ENCODE measurements around the gene CLCN1.

Gene CLCN1

DNA sequence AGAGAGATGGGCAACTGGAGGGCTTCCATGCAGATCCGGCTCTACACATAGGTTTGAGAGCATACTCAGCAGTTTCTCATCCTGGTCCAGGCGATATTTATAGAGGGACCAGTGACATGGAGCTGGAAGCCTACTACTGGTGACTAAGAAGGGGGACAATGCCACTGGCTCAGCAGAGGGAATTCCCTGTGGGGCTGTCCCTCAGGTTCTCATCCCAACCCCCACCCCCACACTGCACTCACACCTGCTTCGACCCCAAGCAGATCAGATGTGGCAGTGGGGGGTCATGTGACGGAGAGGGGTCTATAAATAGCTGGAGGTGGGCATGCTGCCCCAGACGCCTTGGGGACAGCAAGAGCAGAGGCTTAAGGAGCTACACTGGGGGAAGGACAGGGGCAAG lies at the start of gene CLCN1:
Gene CLCN1 (plus strand): TSS at position 336 of the 400 bp plus-strand sequence. CDS start 102 bp downstream, outside the sequence.
- no peak for DNase-seq (ENCODE audit: low read depth)

DNA sequence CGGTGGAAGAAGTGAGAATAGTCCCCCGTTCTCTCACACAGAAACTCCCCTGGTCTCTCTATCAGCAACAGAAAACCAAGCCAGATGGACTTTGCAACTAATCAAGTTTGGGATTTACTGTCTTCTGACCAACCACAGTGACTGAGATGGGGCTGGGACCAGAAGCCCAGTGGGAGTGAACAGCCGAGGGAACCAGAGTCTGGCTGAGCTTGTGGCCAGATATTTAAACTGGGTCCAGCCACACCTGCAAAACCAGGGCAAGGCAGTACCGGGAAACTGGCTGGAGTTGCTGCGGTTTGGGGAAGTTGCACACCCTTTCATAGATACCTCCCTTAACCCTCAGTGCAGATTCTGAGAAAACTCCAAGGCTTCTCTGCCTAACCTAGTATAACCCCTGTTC lies 46.7 kb upstream of the CLCN1 start:
- no peak for DNase-seq (ENCODE audit: low read depth)

DNA sequence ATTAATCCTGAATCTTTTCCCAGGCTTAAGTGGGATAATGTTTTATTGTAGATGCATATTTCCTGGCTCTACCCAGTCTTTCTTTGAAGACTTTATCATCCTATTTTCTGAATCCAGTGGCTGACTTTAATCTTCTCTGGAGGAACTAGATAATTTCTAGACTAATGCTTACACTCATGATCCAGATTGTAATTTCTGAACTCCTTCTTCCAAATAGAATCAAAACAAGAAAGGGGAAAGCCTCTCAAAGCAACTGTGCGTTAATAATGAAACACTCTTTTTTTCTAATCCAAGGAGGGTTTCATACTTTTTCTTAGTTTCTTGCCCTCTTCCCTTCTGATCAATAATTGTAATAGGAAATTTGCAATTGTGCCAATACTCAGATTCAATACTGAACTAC lies 44.7 kb upstream of the CLCN1 start:
- no peak for DNase-seq (ENCODE audit: low read depth)

DNA sequence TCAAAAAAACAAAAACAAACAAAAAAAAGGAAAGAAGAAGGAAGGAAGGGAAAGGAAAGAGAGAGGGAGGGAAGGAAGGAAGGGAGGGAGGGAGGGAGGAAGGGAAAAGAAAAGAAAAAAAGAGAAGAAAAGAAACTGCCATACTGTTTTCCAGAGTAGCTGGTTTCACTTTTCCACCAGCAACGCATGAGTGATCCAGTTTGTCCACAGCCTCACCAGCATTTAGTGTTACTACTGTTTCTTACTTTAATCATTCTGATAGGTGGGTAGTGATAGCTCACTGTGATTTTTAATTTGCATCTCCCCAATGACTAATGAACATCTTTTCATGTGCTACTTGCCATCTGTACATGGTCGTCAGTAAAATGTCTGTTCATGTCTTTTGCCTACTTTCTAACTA lies 43.0 kb upstream of the CLCN1 start:
- no peak for DNase-seq (ENCODE audit: low read depth)

DNA sequence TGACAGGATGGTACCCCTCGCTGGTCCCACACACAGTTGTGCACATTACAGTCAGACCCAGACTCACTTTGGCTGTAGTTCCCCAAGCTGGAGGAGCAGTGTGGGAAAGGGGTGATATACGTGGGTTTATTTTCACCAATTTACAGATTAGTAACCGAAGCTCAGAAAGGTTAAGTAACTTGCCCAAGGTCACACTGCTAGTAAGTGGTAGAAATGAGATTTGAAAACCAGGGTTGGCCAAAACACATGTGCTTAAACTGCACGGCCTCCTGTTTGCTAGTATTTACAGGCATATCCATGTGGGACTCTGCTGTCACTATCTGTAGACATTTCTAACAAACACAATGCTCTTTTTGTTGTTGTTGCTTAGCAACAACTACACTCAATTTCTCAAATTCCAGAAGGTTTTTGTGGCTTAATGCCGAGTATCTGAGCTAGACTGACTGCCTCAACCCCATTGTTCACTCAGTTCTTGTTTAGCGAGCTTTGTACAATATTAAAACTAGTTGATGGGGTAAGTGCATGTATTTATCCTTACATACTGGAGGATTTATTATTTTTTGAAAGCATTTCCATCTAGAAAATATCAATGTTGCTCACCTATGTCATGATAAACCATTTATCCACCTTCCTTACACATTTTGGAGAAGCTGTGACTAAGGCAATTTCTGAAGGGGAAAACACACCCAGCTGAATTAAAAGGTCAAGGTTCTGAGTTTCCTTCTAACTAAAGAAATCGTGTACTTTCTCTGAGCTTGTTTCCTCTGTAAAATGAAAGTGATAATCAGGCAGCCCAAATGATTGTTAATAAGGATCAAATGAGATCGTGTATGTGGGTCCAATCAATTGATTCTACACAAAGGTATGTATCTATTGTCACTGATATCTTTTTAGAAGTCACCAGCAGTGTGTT lies 36.5 kb upstream of the CLCN1 start:
- DNase-seq (ENCODE audit: low read depth) = peak; percentile 80

DNA sequence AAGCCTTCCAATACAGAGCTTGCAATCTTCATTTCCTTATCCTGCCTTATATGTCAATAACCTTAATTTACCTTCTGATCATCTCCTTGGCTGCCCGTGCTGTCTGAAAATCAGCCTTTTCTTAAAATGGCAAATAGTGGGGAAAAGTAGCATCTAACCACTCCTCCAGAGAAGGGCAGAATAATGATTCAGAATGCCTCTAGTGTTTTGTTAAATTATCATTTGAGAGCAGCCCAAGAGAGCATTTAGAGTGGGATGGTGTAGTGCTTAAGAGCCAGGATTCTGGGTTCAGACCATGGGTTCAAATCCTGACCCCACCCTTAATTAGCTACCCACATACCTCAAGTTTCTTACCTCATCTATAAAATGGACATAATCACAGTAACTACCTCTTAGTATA lies 35.8 kb upstream of the CLCN1 start:
- no peak for DNase-seq (ENCODE audit: low read depth)

DNA sequence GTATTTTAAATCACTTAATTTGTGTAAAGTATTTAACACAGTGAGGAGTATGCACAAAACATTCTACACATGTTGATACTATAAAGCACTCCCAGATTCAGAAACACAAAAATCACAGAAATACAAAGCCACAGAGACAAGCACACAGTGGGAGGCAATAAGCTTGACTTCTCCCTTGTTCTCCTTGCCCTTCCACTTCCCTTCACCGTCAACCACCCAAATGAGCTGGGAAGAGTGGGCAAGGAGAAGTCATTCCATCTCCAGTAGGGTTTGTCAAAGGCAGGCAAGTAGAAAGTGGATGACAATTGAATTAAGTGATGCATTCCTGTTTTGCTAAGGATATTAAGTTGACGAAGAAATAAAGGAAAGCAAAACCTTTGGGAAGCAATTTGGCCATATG lies 35.3 kb upstream of the CLCN1 start:
- no peak for DNase-seq (ENCODE audit: low read depth)

DNA sequence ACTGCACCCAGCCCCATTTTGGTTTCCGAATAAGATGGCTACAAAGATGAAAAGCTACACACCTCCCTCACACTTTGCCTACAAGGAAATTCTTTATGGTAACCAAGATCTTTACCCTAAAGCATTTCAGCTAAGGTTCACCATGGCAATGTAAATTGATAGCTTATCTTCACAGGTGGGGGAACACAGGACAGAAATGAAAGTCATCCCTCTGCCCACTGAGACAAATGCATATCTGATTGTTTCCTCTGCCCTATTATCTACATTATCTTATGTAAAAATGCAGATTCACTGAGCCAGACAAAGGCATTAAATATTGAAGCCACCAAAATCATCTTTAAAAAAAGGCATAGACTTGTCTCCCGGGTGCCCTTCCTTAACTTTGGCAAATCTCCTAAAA lies 34.4 kb upstream of the CLCN1 start:
- no peak for DNase-seq (ENCODE audit: low read depth)

DNA sequence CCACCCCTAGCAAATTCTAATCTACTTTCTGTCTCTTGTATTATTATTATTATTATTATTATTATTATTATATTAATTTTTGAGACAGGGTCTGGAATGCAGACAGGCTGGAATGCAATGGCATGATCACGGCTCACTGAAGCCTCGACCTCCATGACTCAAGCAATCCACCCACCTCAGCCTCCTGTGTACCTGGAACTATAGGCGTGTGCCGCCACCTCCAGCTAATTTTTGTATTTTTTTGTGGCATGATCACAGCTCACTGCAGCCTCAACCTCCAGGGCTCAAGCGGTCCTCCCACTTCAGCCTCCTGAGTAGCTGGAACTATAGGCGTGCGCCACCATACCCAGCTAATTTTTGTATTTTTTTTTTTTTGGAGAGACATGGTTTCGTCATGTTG lies 33.8 kb upstream of the CLCN1 start:
- DNase-seq (ENCODE audit: low read depth) = no peak

DNA sequence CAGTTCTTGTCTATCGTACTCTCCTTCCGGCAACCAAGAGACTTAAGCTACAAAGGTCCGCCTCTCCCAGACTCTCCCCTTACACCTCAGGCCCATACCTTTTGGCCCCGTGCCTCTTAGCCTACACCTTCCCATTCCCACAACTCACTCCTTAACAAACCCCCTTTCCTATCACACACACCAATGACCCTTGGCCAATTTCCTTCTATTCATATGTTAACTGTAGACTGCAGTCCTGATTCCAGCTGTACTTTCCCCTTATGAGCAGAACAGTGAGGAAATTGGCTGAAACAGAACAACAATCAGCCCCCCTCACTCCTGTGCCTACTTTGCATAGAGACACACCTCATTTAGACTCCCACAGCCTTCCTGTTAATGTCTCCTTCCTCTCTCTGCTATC lies 32.5 kb upstream of the CLCN1 start:
- DNase-seq (ENCODE audit: low read depth) = no peak

DNA sequence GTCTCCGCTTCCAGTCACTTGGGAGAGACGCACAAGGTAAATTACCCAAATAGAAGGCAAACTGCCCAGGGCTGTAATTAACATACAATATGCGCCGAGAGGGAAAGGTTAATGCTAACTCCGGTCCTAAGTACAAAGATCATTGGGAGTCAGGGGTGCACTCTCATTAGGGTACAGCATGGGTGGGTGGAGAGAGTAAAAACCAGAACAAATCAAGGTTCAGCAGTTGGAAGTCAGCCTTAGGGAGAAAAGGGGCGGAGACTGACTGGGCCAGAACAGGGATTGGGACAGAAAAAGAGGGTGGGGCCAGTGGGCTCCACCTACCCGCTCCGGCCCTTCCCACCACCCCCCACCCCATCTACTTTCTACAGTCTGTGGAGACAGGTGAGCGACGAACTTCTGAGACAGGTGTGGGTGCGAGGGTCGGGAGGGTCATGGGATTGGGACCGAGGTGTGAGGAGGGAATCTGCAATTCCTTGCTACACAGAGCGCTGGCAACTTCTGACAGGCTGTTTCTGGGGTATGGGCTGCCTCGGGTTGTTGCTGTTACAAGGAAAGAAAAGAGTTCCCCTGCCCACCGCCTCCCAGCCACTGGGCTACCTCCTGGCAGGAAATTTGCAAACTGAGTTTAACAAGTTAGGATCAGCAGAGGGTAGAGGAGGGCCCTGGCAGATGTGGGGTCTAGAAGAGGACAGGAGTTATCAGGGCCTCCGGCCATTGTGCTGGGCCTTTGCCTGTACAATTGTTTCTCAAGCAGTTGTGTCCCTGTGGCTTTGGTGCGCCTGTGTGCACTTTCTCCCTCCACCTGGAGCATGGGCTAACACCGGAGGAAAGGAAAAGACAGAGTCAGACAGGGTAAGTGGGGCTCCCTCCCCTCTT lies 31.1 kb upstream of the CLCN1 start, which contains the start of gene TMEM139:
Gene TMEM139 (plus strand): TSS at position 368 of the 879 bp plus-strand sequence. CDS start 1,000 bp downstream, outside the sequence.
- DNase-seq (ENCODE audit: low read depth) = no peak

DNA sequence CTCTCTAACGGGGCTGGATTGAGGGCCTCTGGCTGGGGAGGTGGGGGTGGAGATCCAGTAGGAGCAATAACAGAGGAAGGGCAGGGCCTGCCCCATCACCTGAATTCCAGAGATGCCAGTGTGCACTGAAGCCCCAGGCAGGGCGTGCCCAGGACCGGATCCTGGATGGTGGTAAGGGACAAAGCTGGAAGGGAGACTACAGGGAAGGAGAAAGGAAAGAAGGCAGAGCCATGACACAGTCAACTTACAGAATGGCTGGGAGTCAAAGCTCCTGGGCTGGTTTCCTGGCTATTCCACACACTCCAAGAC lies 30.5 kb upstream of the CLCN1 start:
- DNase-seq (ENCODE audit: low read depth) = no peak

DNA sequence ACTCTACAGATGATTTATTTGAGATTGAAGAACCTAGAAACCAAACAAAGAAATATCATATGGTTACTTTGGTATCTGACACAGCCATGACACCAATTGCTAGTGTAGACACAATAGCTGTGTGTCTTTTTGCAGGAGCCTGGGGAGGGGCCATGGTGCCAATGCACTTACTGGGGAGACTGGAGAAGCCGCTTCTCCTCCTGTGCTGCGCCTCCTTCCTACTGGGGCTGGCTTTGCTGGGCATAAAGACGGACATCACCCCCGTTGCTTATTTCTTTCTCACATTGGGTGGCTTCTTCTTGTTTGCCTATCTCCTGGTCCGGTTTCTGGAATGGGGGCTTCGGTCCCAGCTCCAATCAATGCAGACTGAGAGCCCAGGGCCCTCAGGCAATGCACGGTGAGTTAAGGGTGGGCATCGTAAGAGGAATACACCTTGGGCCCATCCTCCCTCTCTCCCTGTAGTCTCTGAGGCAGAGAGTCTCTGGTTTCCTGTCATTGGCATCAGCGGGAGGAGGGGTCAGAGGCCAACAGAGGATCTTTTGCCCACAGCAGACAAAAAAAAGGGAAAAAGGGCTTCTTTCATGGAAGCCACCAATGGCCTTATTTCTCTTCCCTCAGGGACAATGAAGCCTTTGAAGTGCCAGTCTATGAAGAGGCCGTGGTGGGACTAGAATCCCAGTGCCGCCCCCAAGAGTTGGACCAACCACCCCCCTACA lies 29.9 kb upstream of the CLCN1 start:
- no peak for DNase-seq (ENCODE audit: low read depth)

DNA sequence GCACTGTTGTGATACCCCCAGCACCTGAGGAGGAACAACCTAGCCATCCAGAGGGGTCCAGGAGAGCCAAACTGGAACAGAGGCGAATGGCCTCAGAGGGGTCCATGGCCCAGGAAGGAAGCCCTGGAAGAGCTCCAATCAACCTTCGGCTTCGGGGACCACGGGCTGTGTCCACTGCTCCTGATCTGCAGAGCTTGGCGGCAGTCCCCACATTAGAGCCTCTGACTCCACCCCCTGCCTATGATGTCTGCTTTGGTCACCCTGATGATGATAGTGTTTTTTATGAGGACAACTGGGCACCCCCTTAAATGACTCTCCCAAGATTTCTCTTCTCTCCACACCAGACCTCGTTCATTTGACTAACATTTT lies 29.4 kb upstream of the CLCN1 start:
- no peak for DNase-seq (ENCODE audit: low read depth)

DNA sequence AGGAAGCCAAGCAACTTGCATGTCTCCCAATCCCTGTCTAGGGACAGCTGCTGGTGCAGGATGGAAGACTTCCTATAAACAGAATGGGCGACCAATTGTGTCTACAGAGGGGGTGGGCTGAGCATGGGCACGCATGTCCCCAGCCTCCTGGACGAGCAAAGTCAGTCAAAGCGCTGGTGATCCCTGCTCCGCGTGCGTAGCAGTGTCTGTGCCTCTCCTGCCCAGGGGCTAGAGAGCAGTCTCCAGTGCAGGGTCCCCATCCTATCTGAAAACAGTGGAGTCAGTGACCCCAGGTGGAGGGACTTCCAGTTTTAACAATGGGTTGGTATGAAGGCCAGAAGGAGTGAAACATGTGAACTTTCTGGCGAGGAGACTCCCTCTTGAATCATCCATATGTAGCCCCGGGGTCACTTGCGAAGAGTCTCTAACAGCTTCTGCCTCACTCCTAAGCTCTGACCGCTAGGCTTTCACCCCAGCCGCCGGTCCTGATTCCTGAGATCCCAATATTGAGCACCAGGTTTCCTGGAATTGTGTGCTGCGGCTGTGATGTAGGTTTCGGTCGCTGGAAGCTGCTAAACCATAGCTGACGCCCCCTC lies 28.5 kb upstream of the CLCN1 start:
- no peak for DNase-seq (ENCODE audit: low read depth)

DNA sequence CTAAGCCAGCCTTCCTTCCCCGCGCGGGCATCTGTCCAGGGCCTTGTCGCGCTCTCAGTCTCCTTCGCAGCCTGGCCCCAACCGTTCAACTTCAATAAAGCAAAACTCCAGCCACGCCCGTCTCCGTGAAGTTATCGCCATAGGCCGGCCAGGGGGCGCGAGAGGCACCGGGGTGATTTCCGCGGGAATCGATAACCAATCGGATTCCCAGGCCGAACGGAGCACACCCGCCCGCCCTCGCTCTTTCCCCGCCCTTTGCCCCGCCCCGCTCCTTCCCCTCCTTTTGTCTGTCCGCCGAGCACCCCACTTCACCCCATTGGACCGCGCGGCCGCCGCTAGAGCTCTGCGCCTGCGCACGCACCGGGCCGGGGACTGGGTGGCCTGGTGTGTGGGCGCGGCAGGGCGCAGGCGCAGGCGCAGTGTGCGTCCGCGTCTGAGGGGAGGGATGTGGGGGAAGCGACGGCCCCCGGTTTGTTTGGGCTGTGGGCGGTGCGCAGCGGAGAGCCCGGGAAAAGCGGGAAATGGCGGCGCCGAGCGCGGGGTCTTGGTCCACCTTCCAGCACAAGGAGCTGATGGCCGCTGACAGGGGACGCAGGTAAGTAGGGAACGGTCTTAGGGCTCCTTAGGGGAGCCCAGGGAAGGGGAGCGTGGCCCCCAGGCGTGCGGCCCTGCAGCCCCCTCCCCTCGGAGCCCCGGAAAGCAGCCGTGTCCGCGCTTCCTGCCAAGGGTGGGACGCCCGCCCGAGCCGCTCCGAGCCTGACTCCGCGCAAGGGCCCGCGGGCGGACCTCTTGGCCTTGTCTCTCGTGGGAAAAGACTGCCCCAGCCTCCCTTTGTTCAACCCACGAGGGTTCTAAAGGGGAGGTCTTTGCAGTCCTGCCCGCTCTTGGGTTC lies 27.7 kb upstream of the CLCN1 start, which contains the start of gene CASP2:
Gene CASP2 (plus strand): TSS at position 417 of the 892 bp plus-strand sequence. CDS start 105 bp downstream, at position 522.
- peak; percentile 97 for DNase-seq (ENCODE audit: low read depth)

DNA sequence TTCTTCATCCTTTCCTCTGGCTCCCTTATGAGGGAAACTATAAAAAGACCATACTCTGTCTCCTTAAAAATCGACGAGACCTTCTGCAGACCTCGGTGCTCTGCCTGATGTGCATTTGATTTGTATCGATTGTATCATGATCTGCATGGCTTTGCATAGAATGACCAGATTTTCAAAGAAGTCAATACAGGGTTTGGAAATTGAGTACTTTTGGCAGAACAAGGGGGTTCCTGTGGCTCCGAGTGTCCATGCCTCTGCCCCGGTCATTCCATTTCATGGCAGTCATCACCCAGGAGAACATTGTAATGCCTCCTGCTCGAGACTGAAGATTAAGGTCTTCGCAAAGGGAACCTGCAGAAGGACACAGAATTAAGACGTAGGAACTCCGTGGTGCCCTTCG lies 27.1 kb upstream of the CLCN1 start:
- peak; percentile 48 for DNase-seq (ENCODE audit: low read depth)

DNA sequence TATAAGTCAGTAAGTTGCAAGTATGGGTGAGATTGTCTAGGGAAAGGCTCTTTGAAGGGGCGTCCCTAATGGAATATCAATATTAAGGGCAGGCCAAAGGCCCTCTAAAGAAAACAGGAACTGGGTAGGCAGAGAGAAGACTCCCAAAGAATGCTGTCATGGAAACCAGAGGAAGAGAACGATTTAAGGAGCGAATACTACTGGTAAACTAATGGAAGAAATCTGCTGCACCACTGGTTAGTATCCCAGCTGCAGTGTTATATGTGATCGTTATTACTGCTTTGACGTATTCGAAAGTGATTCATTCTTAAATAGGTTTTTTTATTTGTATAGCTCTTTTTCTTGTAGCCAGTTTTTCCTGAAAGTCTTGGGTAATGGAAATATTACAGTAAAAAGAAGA lies 26.5 kb upstream of the CLCN1 start:
- DNase-seq (ENCODE audit: low read depth) = peak; percentile 24

DNA sequence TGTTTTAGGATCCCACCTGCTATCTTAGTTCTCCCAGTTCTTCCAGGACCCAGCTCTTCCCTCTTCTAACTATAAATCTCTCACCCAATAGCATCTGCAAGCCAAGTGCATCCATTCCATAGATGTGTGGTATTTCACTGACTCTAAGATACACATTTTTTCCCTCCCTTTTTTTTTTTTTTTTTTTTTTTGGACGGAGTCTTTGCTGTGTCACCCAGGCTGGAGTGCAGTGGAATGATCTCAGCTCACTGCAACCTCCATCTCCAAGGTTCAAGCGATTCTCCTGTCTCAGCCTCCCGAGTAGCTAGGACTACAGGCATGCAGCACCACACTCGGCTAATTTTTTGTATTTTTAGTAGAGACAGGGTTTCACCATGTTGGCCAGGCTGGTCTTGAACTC lies 26.0 kb upstream of the CLCN1 start:
- DNase-seq (ENCODE audit: low read depth) = peak; percentile 26

DNA sequence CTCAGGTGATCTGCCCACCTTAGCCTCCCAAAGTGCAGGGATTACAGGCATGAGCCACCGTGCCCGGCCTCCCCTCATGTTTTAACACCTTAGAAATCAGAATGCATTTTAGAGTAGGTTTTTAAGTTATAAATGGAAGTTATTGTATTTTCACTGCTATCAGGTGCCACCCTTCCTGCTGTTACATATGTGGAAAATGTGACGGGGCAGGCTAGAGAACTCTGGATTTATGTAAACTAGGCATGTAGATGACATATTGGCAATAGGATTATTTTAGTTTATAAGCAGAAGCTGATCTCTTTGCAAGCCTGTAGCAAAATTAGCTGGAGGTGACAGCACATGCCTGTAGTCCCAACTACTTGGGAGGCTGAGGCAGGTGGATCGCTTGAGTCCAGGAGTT lies 25.6 kb upstream of the CLCN1 start:
- DNase-seq (ENCODE audit: low read depth) = no peak

DNA sequence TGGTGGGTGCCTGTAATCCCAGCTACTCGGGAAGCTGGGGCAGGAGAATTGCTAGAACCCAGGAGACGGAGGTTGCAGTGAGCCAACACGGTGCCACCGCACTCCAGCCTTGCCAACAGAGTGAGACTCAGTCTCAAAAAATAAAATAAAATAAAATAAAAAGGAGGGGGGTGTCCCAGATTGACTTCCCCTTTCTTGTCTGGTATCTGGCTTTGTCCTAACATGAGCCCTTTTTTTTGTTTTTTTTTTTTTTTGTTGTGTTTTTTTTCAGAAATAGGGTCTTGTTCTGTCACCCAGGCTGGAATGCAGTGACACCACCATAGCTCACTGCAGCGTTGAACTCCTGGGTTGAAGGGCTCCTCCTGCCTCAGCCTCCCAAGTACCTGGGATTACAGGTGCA lies 23.0 kb upstream of the CLCN1 start:
- DNase-seq (ENCODE audit: low read depth) = no peak

All from EH (cell line).